IMR-90 (cell line): ENCODE data around the gene ANGEL1. TPM values are rescaled to one million over a fixed set of nuclear protein-coding genes. Genes with fewer than 3 reads are reported as not detected.

Experiments
- ATAC-seq: fragments of 200-7000 bp; cut with Tn5 transposase; 2 replicates; pipeline ENCODE4 v1.9.1; 2020; ENCODE audit warnings: low read depth, mild to moderate bottlenecking, moderate library complexity
- BruUV-seq: library from RNA; stranded (reverse); fragments of 400-500 nt; replicated peaks from 2 replicates; lab custom pipeline; 2021; lab: Mats Ljungman, UMichigan
- CTCF ChIA-PET: fragments of 300-600 bp; formaldehyde crosslinking; extraction: SDS; loops from one replicate; lab custom pipeline; 2021; ENCODE audit warnings: antibody characterized with exemption; lab: Yijun Ruan, JAX
- POLR2A ChIA-PET: fragments of 300-600 bp; sonication (Branson Sonifier 250); formaldehyde crosslinking; loops from one replicate; lab custom pipeline; 2022; ENCODE audit warnings: antibody characterized with exemption; ENCODE audit not compliant: unreplicated experiment; lab: Charles Lee
- DNase-seq: peaks from one replicate; pipeline ENCODE4 v3.0.0; 2013
- H2AFZ ChIP-seq: replicated peaks from 2 replicates; pipeline ENCODE3; 2013; ENCODE audit warnings: low read length, mild to moderate bottlenecking; ENCODE audit not compliant: poor library complexity
- H2AK5ac ChIP-seq: 2 replicates; pipeline ENCODE4 v1.6.1; 2013; ENCODE audit warnings: low read depth, low read length, inconsistent platforms
- H2AK9ac ChIP-seq: replicated peaks from 2 replicates; pipeline ENCODE3; 2013; ENCODE audit warnings: mild to moderate bottlenecking, low read depth, low read length, moderate library complexity; ENCODE audit not compliant: poor library complexity
- H2BK120ac ChIP-seq: 2 replicates; pipeline ENCODE4 v1.6.1; 2013; ENCODE audit warnings: low read depth, low read length, inconsistent platforms
- H2BK15ac ChIP-seq: 3 replicates; pipeline ENCODE4 v1.6.1; 2013; ENCODE audit warnings: low read depth, low read length, inconsistent platforms
- H2BK20ac ChIP-seq: 2 replicates; pipeline ENCODE4 v1.6.1; 2013; ENCODE audit warnings: low read depth, mild to moderate bottlenecking, inconsistent platforms, low read length, moderate library complexity
- H2BK5ac ChIP-seq: 2 replicates; pipeline ENCODE4 v1.6.1; 2013; ENCODE audit warnings: mild to moderate bottlenecking, low read depth, low read length, inconsistent platforms; ENCODE audit not compliant: poor library complexity, severe bottlenecking
- H3K14ac ChIP-seq: replicated peaks from 2 replicates; pipeline ENCODE4 v1.6.1; 2013; ENCODE audit warnings: low read depth, low read length, inconsistent platforms
- H3K18ac ChIP-seq: 2 replicates; pipeline ENCODE4 v1.6.1; 2013; ENCODE audit warnings: low read depth, low read length, control low read depth
- H3K23ac ChIP-seq: 2 replicates; pipeline ENCODE4 v1.6.1; 2013; ENCODE audit warnings: low read depth, low read length, inconsistent platforms
- H3K27ac ChIP-seq: 2 replicates; pipeline ENCODE4 v1.5.1; 2013; ENCODE audit warnings: mild to moderate bottlenecking, control low read depth, low read length; ENCODE audit not compliant: insufficient read depth
- H3K27me3 ChIP-seq: 2 replicates; pipeline ENCODE4 v1.6.1; 2013; ENCODE audit warnings: low read length; ENCODE audit not compliant: control insufficient read depth, insufficient read depth
- H3K36me3 ChIP-seq: 2 replicates; pipeline ENCODE4 v1.6.1; 2013; ENCODE audit warnings: low read length, mixed read lengths; ENCODE audit not compliant: control insufficient read depth, insufficient read depth
- H3K4ac ChIP-seq: 2 replicates; pipeline ENCODE4 v1.6.1; 2013; ENCODE audit warnings: low read depth, low read length, inconsistent platforms
- H3K4me1 ChIP-seq: 2 replicates; pipeline ENCODE4 v1.6.1; 2013; ENCODE audit warnings: low read length, mixed read lengths; ENCODE audit not compliant: control insufficient read depth, insufficient read depth
- H3K4me2 ChIP-seq: 2 replicates; pipeline ENCODE4 v1.6.1; 2013; ENCODE audit warnings: low read depth, mild to moderate bottlenecking, control low read depth, low read length, moderate library complexity
- H3K4me3 ChIP-seq: 2 replicates; pipeline ENCODE4 v1.5.1; 2013; ENCODE audit warnings: low read depth, mild to moderate bottlenecking, control low read depth, low read length, moderate library complexity; ENCODE audit not compliant: insufficient read depth
- H3K56ac ChIP-seq: 2 replicates; pipeline ENCODE4 v1.6.1; 2013; ENCODE audit warnings: low read length, inconsistent platforms; ENCODE audit not compliant: insufficient read depth; ENCODE audit errors: extremely low read depth
- H3K79me1 ChIP-seq, 2 experiments: 2 replicates each; pipeline ENCODE4 v1.6.1; 2013; ENCODE audit warnings: low read length in 2 of 2, inconsistent platforms in 1 of 2, low read depth in 1 of 2
- H3K9ac ChIP-seq: 2 replicates; pipeline ENCODE4 v1.6.1; 2013; ENCODE audit warnings: low read depth, low read length, control low read depth
- H3K9me1 ChIP-seq: 2 replicates; pipeline ENCODE4 v1.6.1; 2013; ENCODE audit warnings: low read length, inconsistent platforms; ENCODE audit not compliant: insufficient read depth
- H3K9me3 ChIP-seq: 2 replicates; pipeline ENCODE4 v1.6.1; 2013; ENCODE audit warnings: low read length; ENCODE audit not compliant: control insufficient read depth, insufficient read depth
- H4K20me1 ChIP-seq: 2 replicates; pipeline ENCODE4 v1.6.1; 2013; ENCODE audit warnings: low read length, inconsistent platforms; ENCODE audit not compliant: insufficient read depth
- H4K5ac ChIP-seq: 2 replicates; pipeline ENCODE4 v1.6.1; 2013; ENCODE audit warnings: mild to moderate bottlenecking, low read depth, low read length, control low read depth
- H4K8ac ChIP-seq, 2 experiments: 2 replicates each; pipeline ENCODE4 v1.6.1; 2013; ENCODE audit warnings: low read depth in 2 of 2, low read length in 2 of 2, control low read depth in 1 of 2, inconsistent platforms in 1 of 2
- H4K91ac ChIP-seq: 2 replicates; pipeline ENCODE4 v1.6.1; 2013; ENCODE audit warnings: low read depth, low read length, inconsistent platforms; ENCODE audit not compliant: insufficient read depth
- BHLHE40 ChIP-seq: fragments of 150-350 bp; IDR thresholded peaks from 2 replicates; pipeline ENCODE4 v1.6.1; 2016; ENCODE audit warnings: mild to moderate bottlenecking, low read depth, low read length
- CEBPB ChIP-seq: IDR thresholded peaks from 2 replicates; pipeline ENCODE4 v1.6.1; 2012; ENCODE audit warnings: low read depth, low read length, improper control_type of control experiment
- CHD1 ChIP-seq: IDR thresholded peaks from 2 replicates; pipeline ENCODE4 v1.6.1; 2012; ENCODE audit warnings: low read depth, low read length, improper control_type of control experiment
- CTCF ChIP-seq: conservative IDR thresholded peaks from 2 replicates; pipeline ENCODE4 v1.5.1; 2012; ENCODE audit warnings: mild to moderate bottlenecking, low read depth, low read length, improper control_type of control experiment
- ELK1 ChIP-seq: fragments of 150-350 bp; IDR thresholded peaks from 2 replicates; pipeline ENCODE4 v1.6.1; 2016; ENCODE audit warnings: low read depth, mild to moderate bottlenecking, low read length, moderate library complexity, borderline replicate concordance
- FOS ChIP-seq: fragments of 150-350 bp; IDR thresholded peaks from 2 replicates; pipeline ENCODE4 v1.6.1; 2016; ENCODE audit warnings: low read depth, low read length
- MAFK ChIP-seq: IDR thresholded peaks from 2 replicates; pipeline ENCODE4 v1.6.1; 2012; ENCODE audit warnings: low read depth, low read length, improper control_type of control experiment
- MAZ ChIP-seq: IDR thresholded peaks from 2 replicates; pipeline ENCODE4 v1.6.1; 2012; ENCODE audit warnings: low read depth, mild to moderate bottlenecking, low read length, improper control_type of control experiment, moderate library complexity, borderline replicate concordance
- MXI1 ChIP-seq: IDR thresholded peaks from 2 replicates; pipeline ENCODE4 v1.6.1; 2012; ENCODE audit warnings: low read depth, mild to moderate bottlenecking, low read length, moderate library complexity, borderline replicate concordance
- NFE2L2 ChIP-seq: fragments of 150-350 bp; IDR thresholded peaks from 2 replicates; pipeline ENCODE4 v1.6.1; 2016; ENCODE audit warnings: low read depth, mild to moderate bottlenecking, low read length
- POLR2A ChIP-seq: IDR thresholded peaks from 2 replicates; pipeline ENCODE4 v1.6.1; 2012; ENCODE audit warnings: mild to moderate bottlenecking, low read depth, low read length
- RAD21 ChIP-seq: IDR thresholded peaks from 2 replicates; pipeline ENCODE4 v1.6.1; 2012; ENCODE audit warnings: low read length, improper control_type of control experiment
- RCOR1 ChIP-seq: IDR thresholded peaks from 2 replicates; pipeline ENCODE4 v1.6.1; 2012; ENCODE audit warnings: mild to moderate bottlenecking, low read length, improper control_type of control experiment; ENCODE audit not compliant: insufficient replicate concordance
- RFX5 ChIP-seq: IDR thresholded peaks from 2 replicates; pipeline ENCODE4 v1.8.0; 2012; ENCODE audit warnings: low read depth, mild to moderate bottlenecking, low read length, moderate library complexity
- SMC3 ChIP-seq: fragments of 150-350 bp; IDR thresholded peaks from 2 replicates; pipeline ENCODE4 v1.6.1; 2016; ENCODE audit warnings: low read depth, mild to moderate bottlenecking, antibody characterized with exemption, low read length, moderate library complexity
- USF2 ChIP-seq: fragments of 150-350 bp; IDR thresholded peaks from 2 replicates; pipeline ENCODE4 v1.6.1; 2017; ENCODE audit warnings: mild to moderate bottlenecking, antibody characterized with exemption, low read length, low read depth
- WGBS, 2 experiments: methylation state at CpG; one replicate each; pipeline versions ENCODE4 v1.1.5 to v1.1.7; 2013; ENCODE audit warnings: missing lambda C conversion rate in 2 of 2; ENCODE audit not compliant: insufficient read length in 1 of 2; ENCODE audit errors: extremely low coverage in 2 of 2; 5-methylcytosine and 5-hydroxymethylcytosine counted together
- dilution Hi-C: fragments of 300-500 bp; cut with HindIII; formaldehyde crosslinking; loops from one replicate; pipeline ENCODE4 v1.14.3; 2018; ENCODE audit warnings: low sequenced_read_pairs; ENCODE audit not compliant: unreplicated experiment
- in situ Hi-C: fragments of 300-500 bp; cut with MboI; formaldehyde crosslinking; loops from 3 replicates; pipeline ENCODE4 v1.14.3; 2019; ENCODE audit warnings: low sequenced_read_pairs, inconsistent platforms, mixed read lengths
- intact Hi-C: fragments of 100-400 bp; cut with micrococcal nuclease; formaldehyde crosslinking; loops from 2 replicates; pipeline ENCODE4 v1.10.0; 2022
- polyA plus RNA-seq, 3 experiments: library from polyadenylated mRNA; depleted of rRNA; stranded (reverse); fragments of >200 nt; gene quantifications; 2 replicates each; pipeline ENCODE4 v1.2.3, GENCODE V29; 2012; ENCODE audit warnings: low replicate concordance in 1 of 3
- total RNA-seq: library from RNA; depleted of rRNA; stranded (reverse); fragments of >200 nt; gene quantifications from 2 replicates; pipeline ENCODE4 v1.2.3, GENCODE V29; 2012

ANGEL1 gene
- total and polyA plus RNA-seq, 2 of the 4 experiments (the other 2 are of a cell fraction) = 4.1 to 10.0 TPM

GRCh38 chr14:76856769-76857168 lies 44.1 kb upstream of the ANGEL1 start:
- Histone ChIP-seq H3K9me1 (no peaks in the 10 kb centered on the region), H3K27me3 (peaks cover 34% of the 10 kb centered on the region), H2BK5ac (no peak overlapping the region), H3K18ac (no peak overlapping the region), H2BK120ac (no peak overlapping the region), H4K20me1 (no peaks in the 10 kb centered on the region), H2AFZ (no peak overlapping the region), H2BK15ac (no peak overlapping the region), H3K36me3 (no peaks in the 10 kb centered on the region), H3K14ac (no peak overlapping the region), H3K27ac (no peak overlapping the region), H3K4me3 (no peak overlapping the region), H2AK9ac (no peak overlapping the region), H3K4me2 (no peak overlapping the region), H4K5ac (no peak overlapping the region), H3K4ac (no peak overlapping the region), H3K9ac (no peak overlapping the region), H3K56ac (no peak overlapping the region), H2AK5ac (no peak overlapping the region), H3K9me3 (no peaks in the 10 kb centered on the region), H3K4me1 (no peaks in the 10 kb centered on the region), H4K8ac (no peak overlapping the region), H4K91ac (no peak overlapping the region), H3K79me1 (no peaks in the 10 kb centered on the region), H3K23ac (no peak overlapping the region), H2BK20ac (no peak overlapping the region)
- dilution Hi-C loops (no loop called here), in situ Hi-C loops (no loop called here), intact Hi-C loops (no loop called here)
- BruUV-seq = no TSS peak
- TF ChIP-seq POLR2A (no peak), RAD21 (no peak), MAZ (no peak), CTCF (no peak), CEBPB (no peak), RFX5 (no peak), MXI1 (no peak), RCOR1 (no peak), ELK1 (no peak), MAFK (no peak), NFE2L2 (no peak), SMC3 (no peak), USF2 (no peak), BHLHE40 (no peak), FOS (no peak), CHD1 (no peak)
- ChIA-PET CTCF (no interaction called here), POLR2A (no interaction called here)
- ATAC-seq (no peak), DNase-seq (no peak)
- 17% methylated on average over 1 of the region's 1 CpG; no CpG with 5 or more reads in 1 of the 2 experiments for WGBS, 2 experiments
